ENCODE data around the gene DIPK1B. TPM values are rescaled to one million over a fixed set of nuclear protein-coding genes. Genes with fewer than 3 reads are reported as not detected.

Gene DIPK1B
- total and polyA plus RNA-seq, 2 experiments from 2014 or later: 162 to 188 TPM

GRCh38 chr9:136683755-136684154 lies 28.6 kb upstream of the DIPK1B start:
- Histone ChIP-seq H3K36me3 (no peaks in the 10 kb centered on the region), H3K27ac (no peak overlapping the region), H3K9me3 (ENCODE audit: low read depth) (no peaks in the 10 kb centered on the region), H3K27me3 (no peaks in the 10 kb centered on the region), H3K4me3 (no peak overlapping the region), H3K4me1 (ENCODE audit: low read depth) (peaks cover 11% of the 10 kb centered on the region)
- no peak for TF ChIP-seq CTCF (IDR thresholded peaks at IDR 0.05; ENCODE audit: low read depth, low read length)
- no peak for DNase-seq (ENCODE audit: low read depth in 1 of 2, low spot score in 1 of 2)

GRCh38 chr9:136684339-136684738 lies 28.0 kb upstream of the DIPK1B start:
- DNase-seq (ENCODE audit: low read depth in 1 of 2, low spot score in 1 of 2): no peak
- H3K9me3 ChIP-seq (ENCODE audit: low read depth): no peaks in the 10 kb centered on the region
- H3K36me3 ChIP-seq: no peaks in the 10 kb centered on the region
- no peak overlapping the region for H3K4me3 ChIP-seq
- no peaks in the 10 kb centered on the region for H3K27me3 ChIP-seq
- H3K4me1 ChIP-seq (ENCODE audit: low read depth): peaks cover 11% of the 10 kb centered on the region
- no peak overlapping the region for H3K27ac ChIP-seq
- TF ChIP-seq CTCF (IDR thresholded peaks at IDR 0.05; ENCODE audit: low read depth, low read length): no peak

- no peak for DNase-seq (ENCODE audit: low read depth in 1 of 2, low spot score in 1 of 2)
- H3K36me3 ChIP-seq: no peaks in the 10 kb centered on the region
- no peaks in the 10 kb centered on the region for H3K27me3 ChIP-seq
- peaks cover 11% of the 10 kb centered on the region for H3K4me1 ChIP-seq (ENCODE audit: low read depth)
- no peaks in the 10 kb centered on the region for H3K9me3 ChIP-seq (ENCODE audit: low read depth)
- no peak overlapping the region for H3K4me3 ChIP-seq
- no peak for TF ChIP-seq CTCF (IDR thresholded peaks at IDR 0.05; ENCODE audit: low read depth, low read length)
- H3K27ac ChIP-seq: no peak overlapping the region
Observed at GRCh38 chr9:136684799-136685198, 27.6 kb upstream of the DIPK1B start.

- no peaks in the 10 kb centered on the region for H3K9me3 ChIP-seq (ENCODE audit: low read depth)
- no peak for DNase-seq (ENCODE audit: low read depth in 1 of 2, low spot score in 1 of 2)
- H3K27ac ChIP-seq: no peak overlapping the region
- peaks cover 11% of the 10 kb centered on the region for H3K4me1 ChIP-seq (ENCODE audit: low read depth)
- H3K27me3 ChIP-seq: no peaks in the 10 kb centered on the region
- no peaks in the 10 kb centered on the region for H3K36me3 ChIP-seq
- TF ChIP-seq CTCF (IDR thresholded peaks at IDR 0.05; ENCODE audit: low read depth, low read length): no peak
- H3K4me3 ChIP-seq: no peak overlapping the region
Observed at GRCh38 chr9:136685216-136685615, 27.2 kb upstream of the DIPK1B start.

GRCh38 chr9:136685790-136686533 lies 26.4 kb upstream of the DIPK1B start:
- no peaks in the 10 kb centered on the region for H3K9me3 ChIP-seq (ENCODE audit: low read depth)
- no peak overlapping the region for H3K27ac ChIP-seq
- peaks cover 11% of the 10 kb centered on the region for H3K4me1 ChIP-seq (ENCODE audit: low read depth)
- no peaks in the 10 kb centered on the region for H3K36me3 ChIP-seq
- DNase-seq (ENCODE audit: low read depth in 1 of 2, low spot score in 1 of 2): no peak
- no peaks in the 10 kb centered on the region for H3K27me3 ChIP-seq
- peak overlapping the region; percentile 62 for H3K4me3 ChIP-seq
- TF ChIP-seq CTCF (IDR thresholded peaks at IDR 0.05; ENCODE audit: low read depth, low read length): peak; percentile 6
